H1 (cell line): ENCODE measurements around the gene PLAAT2. TPM values are rescaled to one million over a fixed set of nuclear protein-coding genes. Genes with fewer than 3 reads are reported as not detected.

Source experiments
- CTCF ChIA-PET: fragments of 300-600 bp; sonication (Branson Sonifier 250); formaldehyde crosslinking; loops from one replicate; lab custom pipeline; 2021; ENCODE audit not compliant: partially characterized antibody; lab: Charles Lee
- POLR2A ChIA-PET: fragments of 300-600 bp; sonication (Branson Sonifier 250); formaldehyde crosslinking; loops from one replicate; lab custom pipeline; 2021; ENCODE audit warnings: inconsistent platforms; ENCODE audit not compliant: partially characterized antibody; lab: Charles Lee
- DNase-seq, 2 experiments: peaks; one replicate each; pipeline versions ENCODE4 v3.0.0 to v3.0.0-alpha.2; 2010 to 2022; ENCODE audit warnings: low spot score in 2 of 2, low read depth in 1 of 2, mixed read lengths in 1 of 2
- FAIRE-seq: peaks from 2 replicates; lab custom pipeline; 2011; peaks lifted over from hg19 to GRCh38; lab: Jason Lieb, UNC
- H2AFZ ChIP-seq: 2 replicates; pipeline ENCODE4 v1.8.1; 2012; ENCODE audit warnings: low read length, inconsistent platforms
- H2AK5ac ChIP-seq: 2 replicates; pipeline ENCODE4 v1.6.1; 2013; ENCODE audit warnings: low read depth, low read length
- H2BK120ac ChIP-seq: replicated peaks from 2 replicates; pipeline ENCODE3; 2013; ENCODE audit warnings: low read depth, low read length, inconsistent platforms
- H2BK12ac ChIP-seq: 2 replicates; pipeline ENCODE4 v1.6.1; 2013; ENCODE audit warnings: low read depth, low read length
- H2BK15ac ChIP-seq: 2 replicates; pipeline ENCODE4 v1.6.1; 2013; ENCODE audit warnings: low read length
- H2BK20ac ChIP-seq: 2 replicates; pipeline ENCODE4 v1.6.1; 2013; ENCODE audit warnings: low read length
- H2BK5ac ChIP-seq: 2 replicates; pipeline ENCODE4 v1.6.1; 2013; ENCODE audit warnings: low read depth, low read length
- H3K14ac ChIP-seq: 2 replicates; pipeline ENCODE4 v1.6.1; 2013; ENCODE audit warnings: inconsistent platforms; ENCODE audit not compliant: insufficient read length
- H3K18ac ChIP-seq: 2 replicates; pipeline ENCODE4 v1.6.1; 2013; ENCODE audit warnings: low read length; ENCODE audit errors: extremely low read depth
- H3K23ac ChIP-seq: 2 replicates; pipeline ENCODE4 v1.6.1; 2013; ENCODE audit warnings: inconsistent platforms; ENCODE audit not compliant: insufficient read length
- H3K23me2 ChIP-seq: 2 replicates; pipeline ENCODE4 v1.6.1; 2013; ENCODE audit warnings: low read depth, low read length
- H3K27ac ChIP-seq: 2 replicates; pipeline ENCODE4 v1.6.1; 2011; ENCODE audit warnings: low read depth, low read length, inconsistent platforms
- H3K27me3 ChIP-seq, 4 experiments: replicated peaks in 1 of 4; 1 replicate in 1 of 4; 2 replicates in 3 of 4; pipeline versions ENCODE4 v1.6.1 to v1.8.1; 2011 to 2013; ENCODE audit warnings: low read length in 3 of 4, mild to moderate bottlenecking in 3 of 4, inconsistent platforms in 2 of 4, mixed read lengths in 2 of 4, moderate library complexity in 1 of 4; ENCODE audit not compliant: control insufficient read depth in 3 of 4, insufficient read depth in 3 of 4; ENCODE audit errors: extremely low read depth in 1 of 4
- H3K36me3 ChIP-seq, 4 experiments: 2 replicates each; pipeline versions ENCODE4 v1.6.1 to v1.8.1; 2011 to 2013; ENCODE audit warnings: mild to moderate bottlenecking in 4 of 4, low read length in 3 of 4, moderate library complexity in 2 of 4, control low read depth in 1 of 4, inconsistent platforms in 1 of 4; ENCODE audit not compliant: insufficient read depth in 4 of 4, control insufficient read depth in 2 of 4
- H3K4ac ChIP-seq: replicated peaks from 2 replicates; pipeline ENCODE3; 2013; ENCODE audit warnings: low read length, low read depth, mixed read lengths, inconsistent platforms; ENCODE audit not compliant: insufficient read length
- H3K4me1 ChIP-seq, 4 experiments: replicated peaks in 1 of 4; 1 replicate in 1 of 4; 2 replicates in 3 of 4; pipeline versions ENCODE4 v1.6.1 to v1.8.1; 2011 to 2013; ENCODE audit warnings: low read length in 3 of 4, inconsistent platforms in 2 of 4, mixed read lengths in 1 of 4; ENCODE audit not compliant: insufficient read depth in 4 of 4, control insufficient read depth in 3 of 4
- H3K4me2 ChIP-seq, 2 experiments: 2 replicates each; pipeline versions ENCODE4 v1.6.1 to v1.8.1; 2011 to 2013; ENCODE audit warnings: low read depth in 2 of 2, low read length in 2 of 2, control low read depth in 1 of 2, inconsistent platforms in 1 of 2, mild to moderate bottlenecking in 1 of 2; ENCODE audit not compliant: insufficient read depth in 1 of 2
- H3K4me3 ChIP-seq, 4 experiments: fragments of 200-600, 300-600 bp in 1 of 4; sonication (generic), shearing (Covaris generic), sonication (Bioruptor Twin) in 1 of 4; 2 replicates each; pipeline versions ENCODE4 v1.5.1 to v1.8.1; 2011 to 2016; ENCODE audit warnings: low read length in 4 of 4, low read depth in 3 of 4, control low read depth in 2 of 4, inconsistent platforms in 2 of 4, mild to moderate bottlenecking in 2 of 4, mixed read lengths in 1 of 4, moderate library complexity in 1 of 4; ENCODE audit not compliant: insufficient read depth in 2 of 4; ENCODE audit errors: extremely low read depth in 1 of 4
- H3K56ac ChIP-seq: replicated peaks from 2 replicates; pipeline ENCODE3; 2013; ENCODE audit warnings: low read depth, mild to moderate bottlenecking, mixed read lengths, low read length, inconsistent platforms; ENCODE audit not compliant: insufficient read length
- H3K79me1 ChIP-seq: 2 replicates; pipeline ENCODE4 v1.6.1; 2013; ENCODE audit warnings: low read depth, low read length, control low read depth
- H3K79me2 ChIP-seq, 2 experiments: 2 replicates each; pipeline versions ENCODE4 v1.6.1 to v1.8.1; 2012 to 2013; ENCODE audit warnings: low read length in 2 of 2, mild to moderate bottlenecking in 2 of 2, inconsistent platforms in 1 of 2; ENCODE audit not compliant: insufficient read depth in 2 of 2, control insufficient read depth in 1 of 2
- H3K9ac ChIP-seq, 4 experiments: replicated peaks in 1 of 4; 1 replicate in 1 of 4; 2 replicates in 3 of 4; pipeline versions ENCODE4 v1.6.1 to v1.8.1; 2011 to 2013; ENCODE audit warnings: low read depth in 3 of 4, low read length in 3 of 4, control low read depth in 2 of 4, mild to moderate bottlenecking in 2 of 4, moderate library complexity in 2 of 4, inconsistent platforms in 1 of 4; ENCODE audit errors: extremely low read depth in 1 of 4
- H3K9me3 ChIP-seq, 2 experiments: 2 replicates each; pipeline versions ENCODE4 v1.6.1 to v1.8.1; 2012 to 2013; ENCODE audit warnings: mild to moderate bottlenecking in 2 of 2, moderate library complexity in 2 of 2, control low read depth in 1 of 2, inconsistent platforms in 1 of 2, low read depth in 1 of 2, low read length in 1 of 2, mixed read lengths in 1 of 2; ENCODE audit not compliant: insufficient read depth in 2 of 2
- H4K20me1 ChIP-seq, 2 experiments: replicated peaks in 1 of 2; 2 replicates each; pipeline versions ENCODE3 to v1.8.1; 2011 to 2013; ENCODE audit warnings: inconsistent platforms in 2 of 2, low read length in 2 of 2, mild to moderate bottlenecking in 1 of 2; ENCODE audit not compliant: insufficient read depth in 2 of 2, control insufficient read depth in 1 of 2
- H4K5ac ChIP-seq: 2 replicates; pipeline ENCODE4 v1.6.1; 2013; ENCODE audit warnings: low read length, low read depth, mixed read lengths, inconsistent platforms; ENCODE audit not compliant: insufficient read length
- H4K8ac ChIP-seq: 2 replicates; pipeline ENCODE4 v1.8.0; 2013; ENCODE audit warnings: mild to moderate bottlenecking, moderate library complexity, low read length, inconsistent platforms; ENCODE audit not compliant: insufficient read depth; ENCODE audit errors: extremely low read depth
- H4K91ac ChIP-seq: replicated peaks from 2 replicates; pipeline ENCODE3; 2013; ENCODE audit warnings: low read length, mixed read lengths, inconsistent platforms; ENCODE audit not compliant: insufficient read length
- TBP ChIP-seq: IDR thresholded peaks from 2 replicates; pipeline ENCODE4 v1.6.1; 2011; ENCODE audit warnings: low read depth, low read length, improper control_type of control experiment
- WGBS, 2 experiments: shearing (Covaris generic) in 1 of 2; methylation state at CpG; one replicate each; pipeline versions ENCODE4 v1.1.6 to v1.1.7; 2013 to 2015; ENCODE audit warnings: low lambda C conversion rate in 2 of 2, mixed read lengths in 2 of 2, inconsistent platforms in 1 of 2, low coverage in 1 of 2, missing lambda C conversion rate in 1 of 2; ENCODE audit not compliant: insufficient replicate concordance in 2 of 2, insufficient coverage in 1 of 2, insufficient read length in 1 of 2; ENCODE audit errors: extremely low coverage in 1 of 2, missing lambda C conversion rate in 1 of 2; 5-methylcytosine and 5-hydroxymethylcytosine counted together
- polyA plus RNA-seq, 7 experiments: library from polyadenylated mRNA; depleted of rRNA in 3 of 7; stranded (reverse) in 5 of 7; unstranded in 2 of 7; fragments of >200 nt in 5 of 7; fragments of 200-250 nt in 2 of 7; gene quantifications; 1 replicate in 5 of 7; 2 replicates in 1 of 7; 4 replicates in 1 of 7; pipeline versions ENCODE4 v1.2.1 to v1.2.3, GENCODE V29; 2011 to 2013; ENCODE audit warnings: missing spikeins in 2 of 7, mixed read lengths in 2 of 7
- total RNA-seq: library from RNA; stranded (reverse); fragmentation: NEBNext Ultra II Directional; extraction: Animal tissue kit (Norgen Biotek cat#: 25700); gene quantifications from 2 replicates; pipeline ENCODE4 v1.2.1, GENCODE V29; 2021

Gene PLAAT2
- total and polyA plus RNA-seq, 2 of the 8 experiments (the other 6 are each of a cell fraction or from before 2014, with no cell fraction given): 0.39 TPM; not detected in 1

DNA sequence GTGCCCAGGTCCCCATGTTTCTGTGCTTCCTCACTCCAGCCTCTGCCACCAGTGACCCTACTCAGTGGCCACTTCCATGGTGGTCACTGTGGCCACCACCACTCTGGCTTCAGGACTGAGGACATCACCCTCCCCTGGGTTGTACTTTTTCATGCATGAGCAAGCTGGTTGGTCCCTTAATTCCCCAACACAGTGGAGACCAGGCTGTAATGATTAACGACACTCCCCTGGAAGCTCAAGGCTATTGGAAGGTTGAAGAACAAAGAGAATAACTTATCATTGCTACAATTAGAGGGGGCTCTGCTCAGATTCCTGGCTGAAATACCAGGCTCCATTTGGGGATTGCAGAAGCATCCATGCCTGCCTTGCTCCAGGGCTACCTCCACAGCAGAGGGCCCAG, 16.1 kb downstream of the PLAAT2 start:
- no peak for FAIRE-seq
- TF ChIP-seq TBP: no peak

More for the DNA sequence above, 16.1 kb downstream of the PLAAT2 start:
- no peak overlapping the region for H3K4me3 ChIP-seq
- H2BK5ac ChIP-seq: peak overlapping the region; percentile 60; the same call in 1 of the 2 replicates
- no peak overlapping the region for H3K4ac ChIP-seq
- no peaks in the 10 kb centered on the region for H3K23me2 ChIP-seq
- peak overlapping the region; percentile 99 for H2BK20ac ChIP-seq
- ChIA-PET POLR2A (no interaction called here), CTCF (interaction anchor here (1.0 to 1.4 kb wide), 3 partner anchors 56 to 92 kb away, joined by 3 to 4 read pairs (median 3); partner anchors contain the start of gene PLAAT5)
- peak overlapping the region; percentile 39; the same call in 1 of the 2 replicates for H2BK12ac ChIP-seq
- no peaks in the 10 kb centered on the region for H3K36me3 ChIP-seq
- peak overlapping the region; percentile 47 for H4K91ac ChIP-seq
- no peak overlapping the region for H3K18ac ChIP-seq
- H3K27me3 ChIP-seq: 0 out of 7 replicates have a peak, but pooled peaks cover 0 to 2% (median 0%) of the 10 kb centered on the region in 4 experiments
- peak overlapping the region; percentile 85; the same call in 1 of the 2 replicates for H2AK5ac ChIP-seq
- H3K4me2 ChIP-seq: no peak overlapping the region
- no peaks in the 10 kb centered on the region; a peak in 1 of 7 replicates for H3K4me1 ChIP-seq
- peak overlapping the region; percentile 99; the same call in 1 of the 2 replicates for H2BK15ac ChIP-seq
- no peak overlapping the region for H2AFZ ChIP-seq
- H3K56ac ChIP-seq: no peak overlapping the region
- H3K9ac ChIP-seq: no peak overlapping the region
- no peak overlapping the region for H3K14ac ChIP-seq
- no peaks in the 10 kb centered on the region for H3K79me1 ChIP-seq
- H4K8ac ChIP-seq: no peak overlapping the region
- H3K79me2 ChIP-seq: no peaks in the 10 kb centered on the region
- no peak overlapping the region for H4K5ac ChIP-seq
- H4K20me1 ChIP-seq: no peaks in the 10 kb centered on the region
- no peaks in the 10 kb centered on the region; a peak in 1 of 4 replicates for H3K9me3 ChIP-seq
- no peak overlapping the region for H3K23ac ChIP-seq
- WGBS, 2 experiments: 94% methylated on average over 1 of the region's 1 CpG; no CpG with 5 or more reads in 1 of the 2 experiments
- H2BK120ac ChIP-seq: no peak overlapping the region
- DNase-seq: no peak
- H3K27ac ChIP-seq: no peak overlapping the region
